ENCODE measurements around the gene G6PC3. TPM values are rescaled to one million over a fixed set of nuclear protein-coding genes. Genes with fewer than 3 reads are reported as not detected.
A peak's percentile ranks its signal among the peaks of the same experiment; 100 is the strongest.

The G6PC3 gene
- polyA plus RNA-seq, 1 of the 3 experiments (the other 2 are of a cell fraction) = 166 TPM

DNA sequence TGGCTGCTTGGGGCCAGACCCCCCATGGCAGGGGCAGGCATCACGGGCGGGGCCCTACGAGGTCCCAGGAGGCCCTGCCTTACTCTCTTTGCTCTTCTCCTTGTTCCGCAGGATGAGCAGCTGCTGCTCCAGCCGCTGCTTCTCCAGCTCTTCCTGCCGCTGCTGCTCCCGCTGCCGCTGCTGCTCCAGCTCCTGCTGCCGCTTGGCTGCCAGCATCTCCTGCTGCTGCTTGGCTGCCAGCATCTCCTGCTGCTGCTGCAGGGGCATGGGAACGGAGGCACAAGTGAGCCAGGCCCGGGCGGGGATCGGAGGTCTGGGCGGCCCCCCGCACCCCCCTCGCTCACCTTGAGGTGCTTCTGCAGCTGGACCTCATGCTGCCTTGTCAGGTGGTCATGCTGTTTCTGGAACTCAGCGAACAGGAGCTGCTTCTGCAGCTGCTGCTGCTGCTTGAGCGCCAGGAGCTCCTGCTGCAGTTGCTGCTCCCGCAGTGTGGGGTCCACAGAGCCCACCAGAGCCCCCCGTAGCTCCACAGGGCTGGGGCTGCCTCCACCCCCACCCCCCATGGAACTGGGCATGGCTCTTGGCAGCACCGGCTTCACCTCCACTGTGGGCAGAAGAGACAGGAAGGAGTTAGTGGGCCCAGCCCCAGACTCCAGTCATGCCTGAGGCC, 22.8 kb downstream of the G6PC3 start (continued):
- TF ChIP-seq, protein P1, sequence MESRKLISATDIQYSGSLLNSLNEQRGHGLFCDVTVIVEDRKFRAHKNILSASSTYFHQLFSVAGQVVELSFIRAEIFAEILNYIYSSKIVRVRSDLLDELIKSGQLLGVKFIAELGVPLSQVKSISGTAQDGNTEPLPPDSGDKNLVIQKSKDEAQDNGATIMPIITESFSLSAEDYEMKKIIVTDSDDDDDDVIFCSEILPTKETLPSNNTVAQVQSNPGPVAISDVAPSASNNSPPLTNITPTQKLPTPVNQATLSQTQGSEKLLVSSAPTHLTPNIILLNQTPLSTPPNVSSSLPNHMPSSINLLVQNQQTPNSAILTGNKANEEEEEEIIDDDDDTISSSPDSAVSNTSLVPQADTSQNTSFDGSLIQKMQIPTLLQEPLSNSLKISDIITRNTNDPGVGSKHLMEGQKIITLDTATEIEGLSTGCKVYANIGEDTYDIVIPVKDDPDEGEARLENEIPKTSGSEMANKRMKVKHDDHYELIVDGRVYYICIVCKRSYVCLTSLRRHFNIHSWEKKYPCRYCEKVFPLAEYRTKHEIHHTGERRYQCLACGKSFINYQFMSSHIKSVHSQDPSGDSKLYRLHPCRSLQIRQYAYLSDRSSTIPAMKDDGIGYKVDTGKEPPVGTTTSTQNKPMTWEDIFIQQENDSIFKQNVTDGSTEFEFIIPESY (IDR thresholded peaks at IDR 0.05; ENCODE audit: borderline replicate concordance, low read depth) = no peak
- TF ChIP-seq, protein P2, sequence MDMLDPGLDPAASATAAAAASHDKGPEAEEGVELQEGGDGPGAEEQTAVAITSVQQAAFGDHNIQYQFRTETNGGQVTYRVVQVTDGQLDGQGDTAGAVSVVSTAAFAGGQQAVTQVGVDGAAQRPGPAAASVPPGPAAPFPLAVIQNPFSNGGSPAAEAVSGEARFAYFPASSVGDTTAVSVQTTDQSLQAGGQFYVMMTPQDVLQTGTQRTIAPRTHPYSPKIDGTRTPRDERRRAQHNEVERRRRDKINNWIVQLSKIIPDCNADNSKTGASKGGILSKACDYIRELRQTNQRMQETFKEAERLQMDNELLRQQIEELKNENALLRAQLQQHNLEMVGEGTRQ (IDR thresholded peaks at IDR 0.05; ENCODE audit: borderline replicate concordance, low read depth, low read length) = no peak
- TF ChIP-seq MEF2A (IDR thresholded peaks at IDR 0.05; ENCODE audit: borderline replicate concordance, low read depth) (no peak), RAD21 (IDR thresholded peaks at IDR 0.05; ENCODE audit: low read length) (no peak), MXI1 (IDR thresholded peaks at IDR 0.05; ENCODE audit: low read depth, low read length) (no peak), SIN3A (IDR thresholded peaks at IDR 0.05; ENCODE audit: borderline replicate concordance, low read depth, low read length) (no peak), FOXJ3 (CRISPR knock-in tag; IDR thresholded peaks at IDR 0.05) (no peak)

DNA sequence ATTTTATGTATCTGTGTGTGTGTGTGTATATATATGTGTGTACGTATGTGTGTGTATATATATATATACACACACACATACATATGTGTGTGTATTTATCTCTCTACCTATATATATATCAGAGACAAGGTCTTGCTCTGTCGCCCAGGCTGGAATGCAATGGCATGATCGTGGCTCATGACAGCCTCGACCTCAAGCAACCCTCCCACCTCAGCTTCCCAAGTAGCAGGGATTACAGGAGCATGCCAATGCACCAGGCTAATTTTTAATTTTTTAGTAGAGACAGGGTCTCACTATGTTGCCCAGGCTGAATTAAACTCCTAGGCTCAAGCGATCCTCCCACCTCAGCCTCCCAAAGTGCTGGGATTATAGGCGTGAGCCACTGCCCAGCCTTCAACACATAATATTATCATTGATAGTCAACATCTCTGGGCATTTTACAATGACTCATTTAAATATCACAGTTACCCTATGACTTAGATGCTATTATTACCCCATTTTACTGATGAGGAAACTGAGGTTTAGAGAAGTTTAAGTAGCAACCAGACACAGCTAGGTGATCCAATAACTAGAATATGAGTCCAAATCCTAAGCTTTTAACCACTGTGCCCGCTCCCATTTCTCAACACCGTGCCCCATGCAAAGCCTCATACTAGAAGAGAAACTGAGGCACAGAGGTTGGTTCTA, 24.3 kb downstream of the G6PC3 start:
- Histone ChIP-seq H3K4me2 (peak overlapping the region; percentile 76), H3K36me3 (replicated peaks in 1 of 2; ENCODE audit: control insufficient read depth in 1 of 2, insufficient read depth in 2 of 2, low read length in 1 of 2) (peaks cover 0 to 8% of the 10 kb centered on the region in 2 experiments), H3K27ac (ENCODE audit: low read depth in 2 of 2, low read length in 1 of 2) (peak overlapping the region; percentile 87 to 92), H3K9me3 (no peaks in the 10 kb centered on the region), H3K4me1 (ENCODE audit: control insufficient read depth in 1 of 2, insufficient read depth in 2 of 2, low read depth in 1 of 2, low read length in 1 of 2) (peaks cover 11 to 14% of the 10 kb centered on the region in 2 experiments; a peak in 3 of 4 replicates), H2AFZ (ENCODE audit: low read depth) (no peak overlapping the region), H4K20me1 (ENCODE audit: insufficient read depth) (no peaks in the 10 kb centered on the region), H3K9me2 (no peaks in the 10 kb centered on the region), H3F3A (replicated peaks; ENCODE audit: insufficient read depth) (peaks cover 11% of the 10 kb centered on the region), H3K79me2 (ENCODE audit: insufficient read depth) (peaks cover 35% of the 10 kb centered on the region; the same call in 1 of the 2 replicates), H3K27me3 (ENCODE audit: insufficient read depth) (no peaks in the 10 kb centered on the region), H3K4me3 (ENCODE audit: low read depth in 2 of 2, low read length in 1 of 2) (no peak overlapping the region), H3K9ac (peak overlapping the region; percentile 70; the same call in 1 of the 2 replicates)
- ChIA-PET CTCF (interaction anchor here (1.1 to 4.7 kb wide), 5 partner anchors 10 to 29 kb away, joined by 3 to 19 read pairs (median 5); partner anchors contain the start of gene HDAC5), POLR2A (interaction anchor here (1.1 kb wide), 1 partner anchor 29 kb away, joined by 5 read pairs; the partner anchor contains the start of gene HDAC5)
- no peak for TF ChIP-seq RXRA (IDR thresholded peaks at IDR 0.05; ENCODE audit: borderline replicate concordance, low read depth)
- TF ChIP-seq, protein P3, sequence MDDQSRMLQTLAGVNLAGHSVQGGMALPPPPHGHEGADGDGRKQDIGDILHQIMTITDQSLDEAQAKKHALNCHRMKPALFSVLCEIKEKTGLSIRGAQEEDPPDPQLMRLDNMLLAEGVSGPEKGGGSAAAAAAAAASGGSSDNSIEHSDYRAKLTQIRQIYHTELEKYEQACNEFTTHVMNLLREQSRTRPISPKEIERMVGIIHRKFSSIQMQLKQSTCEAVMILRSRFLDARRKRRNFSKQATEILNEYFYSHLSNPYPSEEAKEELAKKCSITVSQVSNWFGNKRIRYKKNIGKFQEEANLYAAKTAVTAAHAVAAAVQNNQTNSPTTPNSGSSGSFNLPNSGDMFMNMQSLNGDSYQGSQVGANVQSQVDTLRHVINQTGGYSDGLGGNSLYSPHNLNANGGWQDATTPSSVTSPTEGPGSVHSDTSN (IDR thresholded peaks at IDR 0.05) = no peak
- TF ChIP-seq, protein P2 (IDR thresholded peaks at IDR 0.05; ENCODE audit: borderline replicate concordance, low read depth, low read length) = no peak
- TF ChIP-seq, protein P4, sequence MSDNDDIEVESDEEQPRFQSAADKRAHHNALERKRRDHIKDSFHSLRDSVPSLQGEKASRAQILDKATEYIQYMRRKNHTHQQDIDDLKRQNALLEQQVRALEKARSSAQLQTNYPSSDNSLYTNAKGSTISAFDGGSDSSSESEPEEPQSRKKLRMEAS (IDR thresholded peaks at IDR 0.05; ENCODE audit: low read depth) = no peak
- TF ChIP-seq RAD21 (IDR thresholded peaks at IDR 0.05; ENCODE audit: low read length) = no peak
- 86% methylated on average over 8 of the region's 8 CpGs for WGBS (ENCODE audit: low lambda C conversion rate)
- no peak for DNase-seq
